ENCODE measurements around the gene PRSS33.

PRSS33 gene

DNA sequence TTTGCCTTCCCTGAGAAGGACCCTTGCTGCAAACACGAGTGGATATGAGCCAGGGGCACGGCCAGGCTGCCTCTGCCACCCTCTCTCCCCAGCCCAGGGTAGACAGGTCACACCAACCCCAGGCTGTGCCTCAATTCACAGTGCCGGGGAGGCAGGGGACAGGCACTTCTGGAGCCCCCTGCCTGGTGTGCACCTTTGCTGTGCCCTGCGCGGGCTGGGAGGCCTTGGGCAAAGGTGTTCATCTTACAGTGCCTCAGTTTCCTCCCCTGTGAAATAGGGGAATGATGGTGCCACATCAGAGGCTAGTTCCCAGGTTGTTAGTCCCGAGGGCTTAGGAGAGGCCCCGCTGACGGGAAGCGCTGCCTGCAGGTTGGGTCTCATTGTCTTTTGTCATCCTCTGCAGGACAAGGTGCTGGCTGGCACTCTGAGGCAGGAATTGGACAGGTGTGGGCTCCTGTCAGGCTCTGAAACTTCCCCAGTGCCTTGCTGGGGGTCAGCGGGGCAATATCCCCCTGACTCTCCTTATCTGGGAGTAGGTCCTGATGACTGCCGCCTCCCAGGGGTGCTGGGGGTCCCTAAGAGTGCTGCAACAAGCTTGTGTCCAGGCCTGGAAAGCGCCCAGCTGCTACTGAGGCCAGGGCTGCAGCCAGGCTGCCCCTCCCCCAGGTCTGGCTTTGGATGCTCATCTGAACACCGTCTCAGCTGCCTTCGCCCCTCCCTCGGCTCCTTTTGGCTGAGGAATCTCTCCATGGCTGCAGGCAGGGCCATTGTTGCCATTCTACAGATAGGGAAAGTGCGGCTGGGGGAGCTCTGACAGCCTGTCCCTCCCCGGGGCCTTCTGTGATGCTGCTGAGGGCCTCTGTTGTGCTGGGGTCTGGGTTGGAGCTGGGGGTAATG lies 32.8 kb upstream of the PRSS33 start:
- no peak for DNase-seq

GRCh38 chr16:2819179-2819938 lies 32.0 kb upstream of the PRSS33 start:
- no peak for DNase-seq

GRCh38 chr16:2818272-2818876 lies 31.0 kb upstream of the PRSS33 start:
- DNase-seq, result no peak

- DNase-seq, result no peak
Measured at GRCh38 chr16:2817340-2818271, 30.2 kb upstream of the PRSS33 start.

DNA sequence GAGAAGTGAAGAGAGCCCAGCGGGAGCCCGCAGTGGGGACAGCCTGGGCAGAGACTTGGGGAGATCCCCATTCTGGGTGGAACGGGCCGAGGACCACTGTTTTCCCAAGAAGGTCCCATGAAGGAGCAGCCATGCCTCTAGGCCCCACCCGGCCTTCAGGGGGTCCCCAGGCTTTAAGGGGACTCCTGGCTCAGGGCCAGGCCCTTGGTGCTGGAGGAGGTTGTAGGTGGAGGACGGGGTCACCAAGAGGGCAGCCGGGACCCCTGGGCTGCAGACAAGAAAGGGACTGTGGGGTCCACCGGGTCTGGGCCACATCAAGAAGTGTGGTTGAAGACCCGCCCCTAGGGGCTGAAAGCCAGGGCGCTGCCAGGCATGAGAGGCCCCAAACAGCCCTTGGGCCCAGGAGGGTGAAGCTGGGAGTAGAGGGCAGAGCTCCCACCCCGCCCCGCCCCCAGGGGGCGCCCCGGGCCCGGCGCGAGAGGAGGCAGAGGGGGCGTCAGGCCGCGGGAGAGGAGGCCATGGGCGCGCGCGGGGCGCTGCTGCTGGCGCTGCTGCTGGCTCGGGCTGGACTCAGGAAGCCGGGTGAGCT lies 29.5 kb upstream of the PRSS33 start, which contains the start of gene PRSS21:
PRSS21 (plus strand) TSS at position 487 of the 589 bp plus-strand sequence; CDS start at position 519, 32 bp downstream.
- DNase-seq, result no peak

DNA sequence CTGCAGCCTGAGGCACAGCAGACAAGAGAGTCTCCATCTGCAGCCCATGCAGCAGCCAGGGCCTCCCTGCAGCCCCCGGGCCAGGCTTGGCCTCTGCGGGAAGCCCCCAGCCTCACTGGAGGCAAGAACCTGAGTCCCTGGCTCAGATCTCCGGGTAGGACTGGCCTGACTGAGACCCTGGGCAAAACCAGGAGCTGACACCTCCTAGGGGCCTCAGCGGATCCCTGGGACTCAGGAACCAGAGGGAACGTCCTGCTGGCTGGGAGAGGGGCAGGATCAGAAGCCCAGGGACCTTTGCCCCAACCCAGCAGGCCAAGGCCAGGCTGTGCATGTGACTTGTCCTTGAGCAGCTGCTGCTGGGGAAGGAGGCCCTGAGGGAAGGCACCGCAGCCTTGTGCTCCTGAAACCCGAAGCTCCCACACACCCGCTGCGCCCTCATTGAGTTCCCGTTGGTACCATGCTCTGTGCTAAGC lies 28.0 kb upstream of the PRSS33 start:
- no peak for DNase-seq

- DNase-seq, result no peak
Measured at GRCh38 chr16:2814551-2815298, 27.4 kb upstream of the PRSS33 start.

- no peak for DNase-seq
Measured at GRCh38 chr16:2813771-2814221, 26.4 kb upstream of the PRSS33 start.

- DNase-seq, result no peak
Measured at GRCh38 chr16:2811703-2812471, 24.5 kb upstream of the PRSS33 start.

- DNase-seq, result no peak
Measured at GRCh38 chr16:2810651-2811050, 23.3 kb upstream of the PRSS33 start.

- DNase-seq, result no peak
Measured at GRCh38 chr16:2809149-2809760, 21.9 kb upstream of the PRSS33 start.

- DNase-seq, result no peak
Measured at GRCh38 chr16:2808181-2808580, 20.8 kb upstream of the PRSS33 start.

- DNase-seq, result no peak
Measured at GRCh38 chr16:2806286-2806685, 18.9 kb upstream of the PRSS33 start.

GRCh38 chr16:2804728-2805127 lies 17.4 kb upstream of the PRSS33 start:
- no peak for DNase-seq

GRCh38 chr16:2803545-2804195 lies 16.3 kb upstream of the PRSS33 start:
- DNase-seq, result no peak

DNA sequence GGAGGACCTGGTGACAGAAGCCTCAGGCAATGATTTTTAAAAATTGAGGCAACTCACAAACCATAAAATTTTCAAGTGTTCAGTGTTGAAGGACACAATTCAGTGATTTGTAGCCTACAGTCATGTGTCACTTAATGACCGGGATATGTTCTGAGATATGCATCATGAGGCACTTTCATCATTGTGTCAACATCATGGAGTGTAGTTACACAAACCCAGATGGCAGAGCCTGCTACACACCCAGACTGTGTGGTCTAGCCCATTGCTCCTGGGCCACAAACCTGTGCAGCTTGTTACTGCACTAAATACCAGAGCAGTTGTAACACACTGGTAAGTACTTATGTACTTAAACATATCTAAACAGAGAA lies 12.5 kb upstream of the PRSS33 start:
- DNase-seq, result no peak

GRCh38 chr16:2799205-2799858 lies 12.0 kb upstream of the PRSS33 start:
- no peak for DNase-seq

DNA sequence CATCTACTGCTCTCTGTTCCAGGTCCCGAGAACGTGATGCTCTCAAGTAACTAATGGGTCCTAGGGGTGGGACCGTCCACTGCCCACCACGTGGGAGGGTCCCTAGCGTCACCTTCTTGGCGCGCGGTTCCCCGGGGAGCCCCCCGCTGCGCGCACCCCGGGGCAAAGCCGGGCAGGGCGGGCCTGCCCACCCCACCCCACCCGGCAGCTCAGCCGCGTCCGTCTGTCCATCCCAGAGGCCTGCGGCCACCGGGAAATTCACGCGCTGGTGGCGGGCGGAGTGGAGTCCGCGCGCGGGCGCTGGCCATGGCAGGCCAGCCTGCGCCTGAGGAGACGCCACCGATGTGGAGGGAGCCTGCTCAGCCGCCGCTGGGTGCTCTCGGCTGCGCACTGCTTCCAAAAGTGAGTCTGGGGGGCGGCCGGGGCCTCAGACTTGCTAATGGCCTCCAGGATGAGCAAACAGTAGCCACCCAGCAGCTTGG lies 11.4 kb upstream of the PRSS33 start:
- DNase-seq, result no peak
